OCI-LY1 (cell line): ENCODE measurements around the gene NUDT4.

Experiments
- H2AFZ ChIP-seq: fragments of 200-600 bp; sonication (generic), shearing (Covaris generic); 2 replicates; pipeline ENCODE4 v1.6.0; 2014; ENCODE audit warnings: antibody characterized with exemption, mild to moderate bottlenecking, low read length
- H3F3A ChIP-seq: fragments of 200-600 bp; sonication (generic), shearing (Covaris generic); 2 replicates; pipeline ENCODE4 v1.6.0; 2014; ENCODE audit warnings: mild to moderate bottlenecking, antibody characterized with exemption, low read length, moderate library complexity; ENCODE audit not compliant: insufficient read depth
- H3K27ac ChIP-seq: fragments of 200-600 bp; sonication (generic); 2 replicates; pipeline ENCODE4 v1.5.1; 2014; ENCODE audit warnings: low read length, mixed run types, mild to moderate bottlenecking, low read depth; ENCODE audit not compliant: poor library complexity, severe bottlenecking
- H3K27me3 ChIP-seq: fragments of 200-600 bp; sonication (generic); 2 replicates; pipeline ENCODE4 v1.6.0; 2014; ENCODE audit warnings: antibody characterized with exemption, mild to moderate bottlenecking, low read length, moderate library complexity; ENCODE audit not compliant: insufficient read depth
- H3K36me3 ChIP-seq: fragments of 200-600 bp; sonication (generic); 2 replicates; pipeline ENCODE4 v1.6.1; 2014; ENCODE audit warnings: mild to moderate bottlenecking, antibody characterized with exemption, low read length, moderate library complexity, mixed read lengths; ENCODE audit not compliant: insufficient read depth
- H3K4me1 ChIP-seq: fragments of 200-600 bp; sonication (generic); 2 replicates; pipeline ENCODE4 v1.5.1; 2014; ENCODE audit warnings: mild to moderate bottlenecking, low read length, moderate library complexity; ENCODE audit not compliant: insufficient read depth, severe bottlenecking
- H3K4me2 ChIP-seq: fragments of 200-600 bp; sonication (generic), shearing (Covaris generic); 2 replicates; pipeline ENCODE4 v1.6.1; 2014; ENCODE audit warnings: low read length
- H3K4me3 ChIP-seq: fragments of 200-600 bp; sonication (generic); 2 replicates; pipeline ENCODE4 v1.5.1; 2014; ENCODE audit warnings: low read length, low read depth, mild to moderate bottlenecking, mixed read lengths; ENCODE audit not compliant: poor library complexity, severe bottlenecking
- H3K79me2 ChIP-seq: fragments of 200-600 bp; shearing (Covaris generic); 2 replicates; pipeline ENCODE4 v1.6.1; 2016; ENCODE audit warnings: mixed run types, low read length, mixed read lengths; ENCODE audit not compliant: insufficient read depth
- H3K9ac ChIP-seq: fragments of 200-600 bp; sonication (generic), shearing (Covaris generic); 2 replicates; pipeline ENCODE4 v1.6.1; 2014; ENCODE audit warnings: mild to moderate bottlenecking, low read length, mixed read lengths
- H3K9me2 ChIP-seq: fragments of 200-600 bp; sonication (generic), shearing (Covaris generic); 2 replicates; pipeline ENCODE4 v1.6.1; 2014; ENCODE audit warnings: low read depth, mild to moderate bottlenecking, low read length, mixed read lengths
- H3K9me3 ChIP-seq: fragments of 200-600 bp; shearing (Covaris generic); 2 replicates; pipeline ENCODE4 v1.6.1; 2014; ENCODE audit warnings: low read length, mixed read lengths
- H4K20me1 ChIP-seq: fragments of 200-600 bp; sonication (generic), shearing (Covaris generic); 2 replicates; pipeline ENCODE4 v1.6.0; 2016; ENCODE audit warnings: mild to moderate bottlenecking, low read length; ENCODE audit not compliant: insufficient read depth
- EZH2 ChIP-seq: fragments of 200-600 bp; sonication (generic), shearing (Covaris generic); IDR thresholded peaks from 2 replicates; pipeline ENCODE4 v1.8.0; 2017; ENCODE audit warnings: borderline replicate concordance, mixed run types, mild to moderate bottlenecking, antibody characterized with exemption, low read length, moderate library complexity, mixed read lengths
- TF ChIP-seq, protein P1 (sequence below): fragments of 200-600 bp; sonication (generic), shearing (Covaris generic); IDR thresholded peaks from 2 replicates; pipeline ENCODE4 v1.5.1; 2017; ENCODE audit warnings: mild to moderate bottlenecking, antibody characterized with exemption, low read length, moderate library complexity, mixed read lengths

The NUDT4 gene

DNA sequence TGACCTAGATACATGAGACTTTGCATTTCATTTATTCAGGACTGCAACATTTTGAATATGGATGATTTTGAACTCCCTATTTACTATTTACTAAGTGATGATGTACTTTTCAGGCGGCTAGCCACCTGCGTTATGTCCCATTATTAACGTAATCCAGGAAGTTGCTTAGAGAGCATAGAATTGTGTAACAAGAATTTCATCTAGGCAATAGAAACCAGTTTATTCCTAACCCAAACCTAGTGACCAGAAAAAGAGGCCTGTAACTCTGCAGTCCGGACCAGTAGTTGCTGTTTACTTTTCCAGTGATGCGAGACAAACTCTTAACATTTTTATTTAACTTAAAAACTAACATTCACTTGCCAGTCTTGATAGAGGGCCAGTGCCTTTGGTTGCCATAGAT, 12.3 kb downstream of the NUDT4 start:
- no peak overlapping the region for H2AFZ ChIP-seq
- H3K27ac ChIP-seq: no peak overlapping the region
- no peak overlapping the region for H3K4me2 ChIP-seq
- no peaks in the 10 kb centered on the region; the same call in 1 of the 2 replicates for H3K36me3 ChIP-seq
- H3K4me3 ChIP-seq: no peak overlapping the region
- no peaks in the 10 kb centered on the region for H3K27me3 ChIP-seq
- H3K4me1 ChIP-seq: peaks cover 11% of the 10 kb centered on the region
- no peak overlapping the region for H3K9ac ChIP-seq
- no peaks in the 10 kb centered on the region for H3K9me3 ChIP-seq
- H4K20me1 ChIP-seq: no peaks in the 10 kb centered on the region
- TF ChIP-seq, protein P1, sequence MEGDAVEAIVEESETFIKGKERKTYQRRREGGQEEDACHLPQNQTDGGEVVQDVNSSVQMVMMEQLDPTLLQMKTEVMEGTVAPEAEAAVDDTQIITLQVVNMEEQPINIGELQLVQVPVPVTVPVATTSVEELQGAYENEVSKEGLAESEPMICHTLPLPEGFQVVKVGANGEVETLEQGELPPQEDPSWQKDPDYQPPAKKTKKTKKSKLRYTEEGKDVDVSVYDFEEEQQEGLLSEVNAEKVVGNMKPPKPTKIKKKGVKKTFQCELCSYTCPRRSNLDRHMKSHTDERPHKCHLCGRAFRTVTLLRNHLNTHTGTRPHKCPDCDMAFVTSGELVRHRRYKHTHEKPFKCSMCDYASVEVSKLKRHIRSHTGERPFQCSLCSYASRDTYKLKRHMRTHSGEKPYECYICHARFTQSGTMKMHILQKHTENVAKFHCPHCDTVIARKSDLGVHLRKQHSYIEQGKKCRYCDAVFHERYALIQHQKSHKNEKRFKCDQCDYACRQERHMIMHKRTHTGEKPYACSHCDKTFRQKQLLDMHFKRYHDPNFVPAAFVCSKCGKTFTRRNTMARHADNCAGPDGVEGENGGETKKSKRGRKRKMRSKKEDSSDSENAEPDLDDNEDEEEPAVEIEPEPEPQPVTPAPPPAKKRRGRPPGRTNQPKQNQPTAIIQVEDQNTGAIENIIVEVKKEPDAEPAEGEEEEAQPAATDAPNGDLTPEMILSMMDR: no peak
- TF ChIP-seq EZH2: no peak
- H3K9me2 ChIP-seq: no peaks in the 10 kb centered on the region
- H3K79me2 ChIP-seq: peaks cover 5% of the 10 kb centered on the region; the same call in 1 of the 2 replicates
- H3F3A ChIP-seq: no peaks in the 10 kb centered on the region

DNA sequence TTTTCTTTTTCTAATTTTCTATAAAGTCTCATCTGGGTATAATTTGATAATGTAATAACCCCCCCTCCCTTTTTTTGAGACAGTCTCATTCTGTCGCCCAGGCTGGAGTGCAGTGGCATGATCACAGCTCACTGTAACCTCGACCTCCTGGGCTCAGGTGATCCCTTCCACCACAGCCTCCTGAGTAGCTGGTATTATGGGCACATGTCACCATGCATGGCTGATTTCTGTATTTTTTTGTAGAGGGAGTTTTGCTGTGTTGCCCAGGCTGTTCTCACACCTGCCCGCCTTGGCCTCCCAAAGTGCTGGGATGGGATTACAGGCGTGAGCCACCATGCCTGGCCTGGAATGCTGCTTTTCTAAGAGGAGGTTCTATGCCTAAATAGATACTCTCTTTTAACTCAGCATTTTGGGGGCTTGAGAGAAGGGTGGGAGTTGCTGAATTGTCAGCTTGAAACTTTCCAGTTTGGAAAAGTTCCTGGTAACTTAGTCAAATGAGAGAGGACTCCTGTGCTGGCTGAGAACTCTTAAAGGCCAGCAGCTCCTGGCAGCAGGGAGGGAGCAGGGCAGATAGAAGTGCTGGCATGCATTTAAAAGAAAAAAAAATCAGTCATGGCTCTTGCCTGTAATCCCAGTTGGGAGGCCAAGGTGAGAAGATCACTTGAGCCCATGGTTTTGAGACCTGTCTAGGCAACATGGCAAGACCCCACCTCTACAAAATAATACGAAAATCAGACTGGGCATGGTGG, 13.0 kb downstream of the NUDT4 start:
- no peaks in the 10 kb centered on the region for H3K27me3 ChIP-seq
- no peaks in the 10 kb centered on the region; the same call in 1 of the 2 replicates for H3K36me3 ChIP-seq
- TF ChIP-seq EZH2: no peak
- TF ChIP-seq, protein P1: no peak
- H3K4me1 ChIP-seq: peaks cover 11% of the 10 kb centered on the region
- H3K9me2 ChIP-seq: no peaks in the 10 kb centered on the region
- no peaks in the 10 kb centered on the region for H4K20me1 ChIP-seq
- no peak overlapping the region for H3K4me3 ChIP-seq
- no peaks in the 10 kb centered on the region for H3K79me2 ChIP-seq
- H2AFZ ChIP-seq: no peak overlapping the region
- no peak overlapping the region for H3K27ac ChIP-seq
- H3K4me2 ChIP-seq: no peak overlapping the region
- H3F3A ChIP-seq: no peaks in the 10 kb centered on the region
- H3K9me3 ChIP-seq: no peaks in the 10 kb centered on the region
- no peak overlapping the region for H3K9ac ChIP-seq

DNA sequence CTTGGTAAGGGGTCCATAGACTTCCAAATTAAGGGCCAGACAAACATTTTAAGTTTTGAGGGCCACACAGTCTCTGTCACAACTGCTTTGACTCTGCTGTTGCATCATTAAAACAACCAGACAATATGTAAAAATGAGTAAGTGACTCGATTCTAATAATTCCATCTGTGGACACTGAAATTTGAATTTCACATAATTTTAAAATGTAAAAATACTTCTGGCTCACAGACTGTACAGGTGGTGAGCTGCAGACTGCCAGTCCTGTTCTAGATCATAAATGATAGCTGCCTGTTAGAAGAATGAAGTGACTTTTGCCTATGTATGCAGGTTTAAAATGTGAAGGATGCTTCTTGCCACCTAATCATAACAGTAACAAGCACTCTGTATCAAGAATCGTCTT, 15.7 kb downstream of the NUDT4 start:
- H3K36me3 ChIP-seq: peaks cover 8% of the 10 kb centered on the region
- no peak overlapping the region for H3K4me3 ChIP-seq
- H3K4me2 ChIP-seq: no peak overlapping the region
- H4K20me1 ChIP-seq: no peaks in the 10 kb centered on the region
- H3K4me1 ChIP-seq: peaks cover 11% of the 10 kb centered on the region
- H2AFZ ChIP-seq: no peak overlapping the region
- no peak overlapping the region for H3K27ac ChIP-seq
- no peak overlapping the region for H3K9ac ChIP-seq
- H3K27me3 ChIP-seq: no peaks in the 10 kb centered on the region
- TF ChIP-seq, protein P1: no peak
- TF ChIP-seq EZH2: no peak
- no peaks in the 10 kb centered on the region for H3K9me3 ChIP-seq
- H3K79me2 ChIP-seq: no peaks in the 10 kb centered on the region
- no peaks in the 10 kb centered on the region for H3F3A ChIP-seq
- H3K9me2 ChIP-seq: no peaks in the 10 kb centered on the region
